Measurements from ENCODE around the gene SDK1. TPM values are rescaled to one million over a fixed set of nuclear protein-coding genes. Genes with fewer than 3 reads are reported as not detected.

Gene SDK1
- total RNA-seq, 1 experiment from 2014 or later = 9.3 TPM

- TF ChIP-seq ATF2 (CRISPR knock-in tag; IDR thresholded peaks at IDR 0.05; ENCODE audit: borderline replicate concordance, low read depth) = no peak
- no peak for TF ChIP-seq IRF1 (CRISPR knock-in tag; IDR thresholded peaks at IDR 0.05)
- TF ChIP-seq CREM (CRISPR knock-in tag; IDR thresholded peaks at IDR 0.05) = no peak
- no peak for TF ChIP-seq NR3C1 (CRISPR knock-in tag; conservative IDR thresholded peaks at IDR 0.05; ENCODE audit: low read depth)
- no peak for TF ChIP-seq IRF2 (CRISPR knock-in tag; IDR thresholded peaks at IDR 0.05; ENCODE audit: borderline replicate concordance, low read depth)
- TF ChIP-seq MYBL2 (CRISPR knock-in tag; IDR thresholded peaks at IDR 0.05) = no peak
- no peak for TF ChIP-seq TEAD1 (CRISPR knock-in tag; IDR thresholded peaks at IDR 0.05)
- TF ChIP-seq FOXP1 (CRISPR knock-in tag; IDR thresholded peaks at IDR 0.05; ENCODE audit: borderline replicate concordance) = no peak
- no peak for TF ChIP-seq PREB (CRISPR knock-in tag; IDR thresholded peaks at IDR 0.05; ENCODE audit: borderline replicate concordance)
- no peak for TF ChIP-seq ELF4 (CRISPR knock-in tag; IDR thresholded peaks at IDR 0.05; ENCODE audit: low read depth)
- TF ChIP-seq SP1 (CRISPR knock-in tag; conservative IDR thresholded peaks at IDR 0.05) = no peak
Measured at GRCh38 chr7:3310884-3311283, 9.8 kb downstream of the SDK1 start (continued).

DNA sequence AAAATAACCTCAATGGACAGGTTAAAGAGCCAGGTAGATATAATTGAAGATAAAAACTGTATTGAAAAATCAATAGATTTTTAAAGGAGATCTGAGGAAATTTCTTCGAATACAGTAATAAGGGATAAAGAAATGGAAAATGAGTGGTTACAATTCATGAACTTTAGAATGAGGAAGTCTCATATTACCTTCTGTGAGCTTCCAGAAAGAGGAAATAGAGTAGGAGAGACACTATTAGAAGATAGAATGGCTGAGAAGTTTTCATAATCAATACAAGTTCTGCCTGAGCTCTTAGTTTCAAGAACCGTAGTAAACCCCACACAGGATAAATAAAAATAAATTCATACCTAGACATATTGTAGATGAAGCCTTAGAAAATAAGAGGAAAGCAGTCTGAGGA, 11.5 kb downstream of the SDK1 start:
- Mint-ChIP-seq H3K4me3 (no peak overlapping the region), H3K27ac (no peak overlapping the region), H3K27me3 (ENCODE audit: low read depth) (no peaks in the 10 kb centered on the region), H3K36me3 (no peaks in the 10 kb centered on the region), H3K4me1 (peaks cover 4% of the 10 kb centered on the region), H3K9me3 (no peaks in the 10 kb centered on the region)
- ChIA-PET POLR2A (no interaction called here), CTCF (interaction anchor here (1.5 kb wide), 1 partner anchor 88 kb away, joined by 3 read pairs; no protein-coding TSS in a partner anchor)
- ATAC-seq (no peak), DNase-seq (ENCODE audit: low spot score) (no peak)
- TF ChIP-seq ZSCAN18 (CRISPR knock-in tag; IDR thresholded peaks at IDR 0.05) (no peak), CREB1 (CRISPR knock-in tag; IDR thresholded peaks at IDR 0.05) (no peak), E2F5 (CRISPR knock-in tag; IDR thresholded peaks at IDR 0.05) (no peak), EMX1 (CRISPR knock-in tag; IDR thresholded peaks at IDR 0.05) (no peak), HMGXB4 (CRISPR knock-in tag; IDR thresholded peaks at IDR 0.05) (no peak), FOXP1 (CRISPR knock-in tag; IDR thresholded peaks at IDR 0.05; ENCODE audit: borderline replicate concordance) (no peak), FOXP4 (CRISPR knock-in tag; IDR thresholded peaks at IDR 0.05) (no peak), SMAD4 (CRISPR knock-in tag; IDR thresholded peaks at IDR 0.05) (no peak), JUN (CRISPR knock-in tag; IDR thresholded peaks at IDR 0.05) (no peak), NR2C2 (CRISPR knock-in tag; IDR thresholded peaks at IDR 0.05) (no peak), SP1 (CRISPR knock-in tag; conservative IDR thresholded peaks at IDR 0.05) (no peak), IRF2 (CRISPR knock-in tag; IDR thresholded peaks at IDR 0.05; ENCODE audit: borderline replicate concordance, low read depth) (no peak)

Data from WTC11 (cell line).